ENCODE data around the gene ARF4.

- no peak for TF ChIP-seq CTCF (IDR thresholded peaks at IDR 0.05)
- TF ChIP-seq EP300 (IDR thresholded peaks at IDR 0.05) = no peak
Observed at GRCh38 chr3:57616233-57616632, 19.1 kb upstream of the ARF4 start.
